DMS 273 (cell line): Measurements from ENCODE around the gene LYPD8.

Experiments used
- DNase-seq: peaks from one replicate; lab custom pipeline; 2025; ENCODE audit not compliant: unreplicated experiment; lab: John Stamatoyannopoulos, UW

Gene LYPD8

GRCh38 chr1:248758352-248758751 is 2.8 kb upstream of the LYPD8 start:
- no peak for DNase-seq

DNA sequence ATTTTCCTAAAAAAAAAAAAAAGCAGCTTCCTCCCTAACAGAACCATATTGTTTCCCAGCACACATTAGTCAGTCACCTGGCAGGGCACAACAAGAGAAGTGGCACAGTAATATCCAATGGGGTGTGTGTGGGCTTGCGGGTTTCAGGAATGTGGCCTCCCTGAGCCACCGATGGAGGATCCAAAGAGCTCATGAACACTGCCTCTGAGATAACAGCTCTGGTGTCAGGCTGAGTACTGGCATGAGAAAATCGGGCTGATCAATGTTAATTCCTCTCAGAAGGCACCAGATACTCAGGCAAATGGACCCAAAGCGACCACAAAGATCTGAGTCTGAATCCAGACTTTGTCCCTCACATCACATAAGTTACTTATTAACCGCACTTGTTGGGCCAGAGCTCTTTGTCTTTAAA is 2.2 kb upstream of the LYPD8 start:
- no peak for DNase-seq

DNA sequence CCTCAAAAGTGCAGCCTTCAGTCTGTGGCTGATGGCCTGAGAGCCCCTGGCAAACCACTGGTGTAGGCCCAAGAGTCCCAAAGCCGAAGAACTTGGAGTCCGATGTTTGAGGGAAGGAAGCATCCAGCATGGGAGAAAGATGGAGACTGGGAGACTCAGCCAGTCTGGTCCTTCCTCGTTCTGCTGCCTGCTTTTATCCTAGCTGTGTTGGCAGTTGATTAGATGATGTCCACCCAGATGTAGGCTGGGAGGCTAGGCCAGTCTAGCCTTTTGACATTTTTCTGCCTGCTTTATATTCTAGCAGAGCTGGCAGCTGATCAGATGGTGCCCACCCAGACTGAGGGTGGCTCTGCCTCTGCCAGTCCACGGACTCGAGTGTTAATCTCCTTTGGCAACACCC is 1.1 kb upstream of the LYPD8 start:
- no peak for DNase-seq

GRCh38 chr1:248756151-248756550 is 592 bp upstream of the LYPD8 start:
- no peak for DNase-seq

DNA sequence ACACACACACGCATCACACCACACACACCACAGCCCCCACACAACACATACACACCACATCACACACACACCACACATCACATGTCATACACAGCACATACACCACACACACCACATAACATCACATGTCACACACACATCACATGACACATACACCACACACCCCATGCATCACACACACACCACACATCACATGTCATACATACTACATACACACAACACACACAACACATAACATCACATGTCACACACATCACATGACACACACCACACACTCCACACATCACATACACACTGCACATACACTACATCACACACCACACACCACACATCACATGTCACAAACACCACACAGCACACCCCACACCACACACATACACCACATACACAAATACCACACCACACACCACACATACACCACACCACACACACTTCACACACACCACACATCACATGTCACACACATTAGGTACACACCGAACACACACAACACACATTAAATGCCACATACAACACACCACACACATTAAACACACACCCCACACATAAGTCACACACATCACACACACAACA is 1.8 kb downstream of the LYPD8 start:
- DNase-seq, result no peak

DNA sequence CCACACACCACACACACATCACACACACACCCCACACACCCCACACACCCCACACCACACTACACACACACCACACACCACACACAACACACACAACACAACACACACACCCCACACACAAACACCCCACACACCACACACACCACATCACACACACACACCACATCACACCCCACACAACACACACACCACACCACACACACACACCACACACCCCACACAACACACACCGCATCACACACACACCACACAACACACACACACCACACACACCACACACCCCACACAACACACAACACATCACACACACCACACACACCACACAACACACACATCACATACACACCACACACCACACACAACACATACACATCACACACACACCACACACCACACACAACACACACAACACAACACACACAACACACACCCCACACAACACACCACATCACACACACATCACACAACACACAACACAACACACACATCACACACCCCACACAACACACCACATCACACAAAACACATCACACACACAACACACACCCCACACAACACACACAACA is 2.4 kb downstream of the LYPD8 start:
- no peak for DNase-seq

DNA sequence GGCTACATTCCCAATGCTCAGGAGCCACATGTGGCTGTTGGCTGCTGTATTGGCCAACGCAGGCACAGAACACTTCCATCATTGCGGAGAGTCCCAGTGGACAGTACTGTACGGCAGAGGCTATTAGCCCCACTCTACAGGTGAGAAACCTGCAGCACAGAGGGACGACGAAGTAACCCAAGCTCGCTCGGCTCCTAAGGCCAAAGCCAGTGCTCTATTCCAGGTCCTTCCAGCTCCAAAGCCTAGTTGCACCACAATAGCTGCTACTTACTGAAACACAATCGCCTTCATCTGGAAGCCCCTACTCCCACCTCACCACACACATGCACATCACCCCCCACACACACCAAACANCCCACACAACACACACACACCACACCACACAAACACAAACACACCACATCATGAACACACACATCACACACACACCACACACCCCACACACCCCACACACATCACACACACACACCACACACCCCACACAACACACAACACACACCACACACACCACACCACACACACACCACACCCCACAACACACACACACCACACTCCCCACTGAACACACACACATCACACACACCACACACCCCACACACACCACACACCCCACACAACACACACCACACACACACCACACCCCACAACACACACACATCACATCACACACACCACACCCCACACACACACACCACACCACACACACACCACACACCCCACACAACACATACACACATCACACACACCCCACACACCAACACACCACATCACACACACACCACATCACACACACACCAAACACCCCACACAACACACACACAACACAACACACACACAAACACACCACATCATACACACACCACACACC is 3.2 kb downstream of the LYPD8 start:
- no peak for DNase-seq

GRCh38 chr1:248751635-248752034 is 3.9 kb downstream of the LYPD8 start:
- no peak for DNase-seq

DNA sequence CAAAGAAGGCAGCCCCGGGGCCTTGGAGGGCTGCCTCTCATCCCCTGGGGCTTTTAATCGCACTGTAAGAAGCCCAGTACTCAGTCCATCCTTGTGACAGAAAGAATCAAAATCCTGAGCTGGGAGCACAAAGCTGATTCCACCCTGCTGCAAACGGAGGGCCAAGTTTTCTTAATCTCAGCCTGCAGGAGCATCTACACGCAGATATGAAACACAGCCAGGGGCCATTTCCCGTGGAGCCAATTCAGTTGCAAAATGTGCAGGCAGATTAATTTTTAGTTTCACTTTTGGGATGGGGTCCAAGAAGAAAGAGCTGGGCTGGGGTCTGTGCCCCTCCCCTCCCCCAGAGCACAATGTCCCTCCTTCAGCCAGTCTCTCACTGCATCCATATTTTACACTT is 4.4 kb downstream of the LYPD8 start:
- DNase-seq, result no peak

GRCh38 chr1:248750496-248750895 is 5.1 kb downstream of the LYPD8 start:
- DNase-seq, result no peak

DNA sequence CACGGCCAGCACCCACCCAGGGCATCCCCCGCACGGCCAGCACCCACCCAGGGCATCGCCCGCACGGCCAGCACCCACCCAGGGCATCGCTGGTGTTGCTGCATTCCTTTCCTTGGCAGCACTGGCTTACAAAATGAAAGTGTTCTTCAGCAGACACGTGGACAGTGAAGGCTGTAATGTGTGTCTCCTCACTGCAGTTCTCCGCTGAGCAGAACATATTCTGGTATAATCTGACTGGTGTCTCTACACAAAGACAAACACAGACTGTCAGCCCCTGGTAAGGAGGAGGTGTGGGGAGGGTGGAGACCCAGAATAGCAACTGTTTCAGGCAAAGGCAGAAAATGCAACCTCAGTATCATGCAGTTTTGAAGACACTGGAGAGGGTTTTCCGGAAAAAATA is 7.3 kb downstream of the LYPD8 start:
- DNase-seq, result no peak

DNA sequence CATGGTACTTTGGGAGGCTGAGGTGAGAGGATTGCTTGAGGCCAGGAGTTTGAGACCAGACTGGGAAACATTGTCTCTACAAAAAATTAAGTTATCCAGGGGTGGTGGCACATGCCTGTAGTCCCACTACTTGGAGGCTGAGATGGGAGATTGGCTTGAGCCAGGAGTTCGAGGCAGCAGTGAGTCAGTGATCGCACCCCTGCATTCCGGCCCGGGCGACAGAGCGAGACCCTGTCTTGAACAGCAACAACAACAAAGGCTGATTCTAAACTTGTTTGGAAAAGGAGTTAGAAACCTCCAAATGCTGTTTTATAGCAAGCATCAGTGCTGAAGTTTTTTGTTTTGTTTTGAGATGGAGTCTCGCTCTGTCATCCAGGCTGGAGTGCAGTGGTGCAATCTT is 14.7 kb downstream of the LYPD8 start:
- no peak for DNase-seq

GRCh38 chr1:248739572-248740205 is 15.9 kb downstream of the LYPD8 start:
- no peak for DNase-seq

DNA sequence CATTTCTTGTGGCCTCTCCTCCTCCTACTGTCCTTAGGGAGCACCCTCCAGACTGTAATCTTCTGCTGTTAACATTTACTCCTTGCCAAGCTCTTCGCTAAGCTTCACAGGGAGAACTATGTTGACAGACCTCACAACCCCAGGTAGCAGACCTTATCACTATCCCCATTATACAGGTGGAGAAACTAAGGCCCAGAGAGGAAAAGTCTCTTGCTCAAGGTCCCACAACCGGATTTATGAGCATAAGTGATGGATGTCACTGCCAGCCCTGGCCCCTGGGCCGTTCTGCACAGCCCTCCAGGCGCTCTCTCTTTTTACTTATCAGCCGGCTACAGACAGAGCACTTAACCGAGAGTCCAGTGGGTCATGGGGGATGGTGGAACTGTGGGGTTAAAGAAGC is 18.1 kb downstream of the LYPD8 start:
- DNase-seq, result no peak

GRCh38 chr1:248736977-248737376 is 18.6 kb downstream of the LYPD8 start:
- no peak for DNase-seq

- DNase-seq, result no peak
These were observed 22.0 kb downstream of the LYPD8 start for GRCh38 chr1:248733566-248733965.

GRCh38 chr1:248730507-248731335 is 24.8 kb downstream of the LYPD8 start:
- peak; percentile 14 for DNase-seq

GRCh38 chr1:248714248-248714647 is 41.3 kb downstream of the LYPD8 start:
- DNase-seq, result peak; percentile 14

DNA sequence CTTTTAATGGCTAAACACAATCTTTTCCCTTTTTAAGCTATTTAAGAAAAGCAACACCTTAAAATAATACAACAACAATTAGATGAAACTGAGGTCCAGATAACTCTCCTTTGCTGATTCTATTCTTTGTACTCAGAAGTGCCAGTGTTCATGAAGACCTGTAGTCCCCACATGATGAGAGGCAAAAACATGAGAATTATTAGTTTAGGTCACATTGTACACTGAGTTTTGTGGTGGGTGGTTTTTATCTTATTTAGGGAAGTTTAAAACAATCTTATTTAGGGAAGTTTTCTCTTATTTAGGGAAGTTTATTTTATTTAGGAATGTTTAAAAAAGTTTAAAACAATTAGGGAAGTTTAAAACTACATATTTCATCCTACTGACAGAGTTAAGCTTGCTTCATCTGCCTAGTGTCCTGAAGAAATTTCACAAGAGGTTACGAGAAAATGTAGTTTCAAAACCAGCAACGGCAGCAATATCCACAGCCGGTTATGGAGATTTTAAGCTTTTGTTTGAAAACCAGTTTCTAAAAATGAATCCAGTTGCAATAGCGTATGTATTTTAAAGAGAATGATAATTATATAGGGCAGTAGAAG is 45.2 kb downstream of the LYPD8 start:
- no peak for DNase-seq

GRCh38 chr1:248704606-248705005 is 51.0 kb downstream of the LYPD8 start:
- DNase-seq, result no peak

GRCh38 chr1:248703674-248704073 is 51.9 kb downstream of the LYPD8 start:
- DNase-seq, result no peak
